ENCODE results near the gene ARGLU1. TPM values are rescaled to one million over a fixed set of nuclear protein-coding genes. Genes with fewer than 3 reads are reported as not detected.

The ARGLU1 gene
- total RNA-seq, 1 experiment from 2014 or later: 137 TPM

DNA sequence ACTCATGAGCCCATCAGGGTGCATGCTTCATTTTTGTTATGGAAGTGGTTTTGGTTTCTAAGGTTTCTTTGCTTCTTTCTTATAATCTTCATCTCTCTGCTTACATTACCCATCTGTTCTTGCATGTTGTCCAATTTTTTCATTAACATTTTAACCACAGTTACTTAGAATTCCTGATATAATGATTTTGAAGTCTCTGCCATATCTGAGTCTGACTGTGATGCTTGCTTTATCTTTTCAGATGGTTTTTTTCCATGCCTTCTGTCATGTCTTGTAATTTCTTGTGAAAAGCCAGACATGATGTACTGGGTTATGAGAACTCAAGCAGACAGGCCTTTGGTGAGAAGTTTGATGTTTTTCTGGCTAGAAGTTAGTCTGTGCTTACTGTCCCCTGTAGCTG, 8.0 kb upstream of the ARGLU1 start:
- H3K27me3 ChIP-seq (replicated peaks; ENCODE audit: control insufficient read depth, insufficient read depth, low read length): no peaks in the 10 kb centered on the region
- H3K4me1 ChIP-seq: peaks cover 2% of the 10 kb centered on the region; the same call in 1 of the 2 replicates
- DNase-seq: no peak
- no peak overlapping the region for H3K4me3 ChIP-seq (ENCODE audit: low read depth, low read length)
- ChIA-PET CTCF (no interaction called here), POLR2A (no interaction called here)
- H3K36me3 Mint-ChIP-seq (ENCODE audit: insufficient read depth, unreplicated experiment): peaks cover 5% of the 10 kb centered on the region
- TF ChIP-seq, protein P1, sequence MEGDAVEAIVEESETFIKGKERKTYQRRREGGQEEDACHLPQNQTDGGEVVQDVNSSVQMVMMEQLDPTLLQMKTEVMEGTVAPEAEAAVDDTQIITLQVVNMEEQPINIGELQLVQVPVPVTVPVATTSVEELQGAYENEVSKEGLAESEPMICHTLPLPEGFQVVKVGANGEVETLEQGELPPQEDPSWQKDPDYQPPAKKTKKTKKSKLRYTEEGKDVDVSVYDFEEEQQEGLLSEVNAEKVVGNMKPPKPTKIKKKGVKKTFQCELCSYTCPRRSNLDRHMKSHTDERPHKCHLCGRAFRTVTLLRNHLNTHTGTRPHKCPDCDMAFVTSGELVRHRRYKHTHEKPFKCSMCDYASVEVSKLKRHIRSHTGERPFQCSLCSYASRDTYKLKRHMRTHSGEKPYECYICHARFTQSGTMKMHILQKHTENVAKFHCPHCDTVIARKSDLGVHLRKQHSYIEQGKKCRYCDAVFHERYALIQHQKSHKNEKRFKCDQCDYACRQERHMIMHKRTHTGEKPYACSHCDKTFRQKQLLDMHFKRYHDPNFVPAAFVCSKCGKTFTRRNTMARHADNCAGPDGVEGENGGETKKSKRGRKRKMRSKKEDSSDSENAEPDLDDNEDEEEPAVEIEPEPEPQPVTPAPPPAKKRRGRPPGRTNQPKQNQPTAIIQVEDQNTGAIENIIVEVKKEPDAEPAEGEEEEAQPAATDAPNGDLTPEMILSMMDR (IDR thresholded peaks at IDR 0.05; ENCODE audit: insufficient read depth in 1 of 2, low read depth in 1 of 2, low read length in 1 of 2, severe bottlenecking in 1 of 2, unreplicated experiment in 1 of 2): no peak
- H3K9me3 ChIP-seq: peaks cover 2% of the 10 kb centered on the region; the same call in 1 of the 2 replicates
- no peaks in the 10 kb centered on the region for H3K4me1 Mint-ChIP-seq (ENCODE audit: low read depth, unreplicated experiment)
- H3K27me3 Mint-ChIP-seq (ENCODE audit: insufficient read depth, unreplicated experiment): no peaks in the 10 kb centered on the region
- intact Hi-C loops (cut with micrococcal nuclease; ENCODE audit: unreplicated experiment): no loop called here
- H3K4me3 Mint-ChIP-seq (ENCODE audit: unreplicated experiment): no peak overlapping the region
- H3K27ac Mint-ChIP-seq (ENCODE audit: unreplicated experiment): no peak overlapping the region
- BruUV-seq (replicated peaks): no TSS peak
- peaks cover 27% of the 10 kb centered on the region for H3K9me3 Mint-ChIP-seq (ENCODE audit: unreplicated experiment)
- no peaks in the 10 kb centered on the region for H3K36me3 ChIP-seq (ENCODE audit: control insufficient read depth, insufficient read depth, low read length)

DNA sequence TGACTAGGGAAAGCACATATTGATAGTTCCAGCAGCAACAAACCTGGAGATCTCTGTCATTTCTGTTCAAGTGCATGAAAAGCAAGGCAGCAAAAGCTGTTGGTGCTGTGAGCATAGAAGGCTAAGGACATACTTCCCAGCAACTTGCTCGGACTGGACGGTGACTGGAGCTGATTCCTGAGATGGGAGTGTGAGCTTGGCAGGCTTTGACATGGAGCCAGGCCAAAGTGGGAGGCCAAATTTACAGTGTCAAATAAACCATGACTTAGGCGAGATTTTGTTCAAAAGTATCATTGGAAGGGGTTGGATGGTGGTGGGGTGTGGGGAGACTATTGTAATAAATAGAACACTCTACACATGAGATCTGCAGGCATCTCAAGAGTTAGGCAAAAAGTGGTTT, 5.9 kb upstream of the ARGLU1 start:
- H3K9me3 ChIP-seq: no peaks in the 10 kb centered on the region
- H3K4me3 Mint-ChIP-seq (ENCODE audit: unreplicated experiment): no peak overlapping the region
- DNase-seq: no peak
- H3K4me3 ChIP-seq (ENCODE audit: low read depth, low read length): no peak overlapping the region
- H3K9me3 Mint-ChIP-seq (ENCODE audit: unreplicated experiment): peaks cover 27% of the 10 kb centered on the region
- CTCF ChIA-PET: no interaction called here
- TF ChIP-seq, protein P1 (IDR thresholded peaks at IDR 0.05; ENCODE audit: insufficient read depth in 1 of 2, low read depth in 1 of 2, low read length in 1 of 2, severe bottlenecking in 1 of 2, unreplicated experiment in 1 of 2): no peak
- H3K27ac Mint-ChIP-seq (ENCODE audit: unreplicated experiment): peak overlapping the region; percentile 7
- H3K27me3 ChIP-seq (replicated peaks; ENCODE audit: control insufficient read depth, insufficient read depth, low read length): no peaks in the 10 kb centered on the region
- H3K36me3 Mint-ChIP-seq (ENCODE audit: insufficient read depth, unreplicated experiment): peaks cover 5% of the 10 kb centered on the region
- H3K4me1 Mint-ChIP-seq (ENCODE audit: low read depth, unreplicated experiment): no peaks in the 10 kb centered on the region
- intact Hi-C loops (cut with micrococcal nuclease; ENCODE audit: unreplicated experiment): no loop called here
- H3K36me3 ChIP-seq (ENCODE audit: control insufficient read depth, insufficient read depth, low read length): no peaks in the 10 kb centered on the region
- peaks cover 13% of the 10 kb centered on the region for H3K4me1 ChIP-seq
- BruUV-seq (replicated peaks): no TSS peak
- POLR2A ChIA-PET: no interaction called here
- no peaks in the 10 kb centered on the region for H3K27me3 Mint-ChIP-seq (ENCODE audit: insufficient read depth, unreplicated experiment)

DNA sequence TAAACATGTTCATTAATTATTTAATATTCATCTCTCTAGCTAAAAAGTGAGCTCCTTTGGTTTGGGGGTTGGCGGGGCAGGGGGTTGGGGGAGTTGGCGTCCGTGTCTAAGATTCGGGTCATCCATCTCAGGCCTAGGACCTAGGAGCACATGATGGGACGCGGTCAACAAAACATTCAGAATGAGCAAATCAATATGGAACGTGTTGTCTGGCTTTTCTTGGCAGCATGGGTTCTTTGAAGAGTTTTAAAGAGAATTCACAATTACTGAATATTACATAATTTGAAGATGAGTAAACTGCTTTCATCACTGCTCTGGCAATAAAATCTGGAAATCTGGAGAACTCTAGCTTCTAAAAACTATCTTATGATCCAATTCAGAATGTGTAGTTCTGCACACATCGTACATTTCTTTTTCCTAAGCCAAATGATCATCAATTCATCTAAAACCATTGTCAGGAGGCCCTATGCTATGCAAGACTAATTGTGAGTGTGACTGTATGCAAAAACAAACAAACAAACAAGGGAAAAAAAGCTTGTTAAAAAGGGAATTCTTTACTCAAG, 5.4 kb upstream of the ARGLU1 start:
- intact Hi-C loops (cut with micrococcal nuclease; ENCODE audit: unreplicated experiment): no loop called here
- Histone ChIP-seq H3K4me3 (ENCODE audit: low read depth, low read length) (no peak overlapping the region), H3K4me1 (peaks cover 13% of the 10 kb centered on the region), H3K27me3 (replicated peaks; ENCODE audit: control insufficient read depth, insufficient read depth, low read length) (no peaks in the 10 kb centered on the region), H3K9me3 (no peaks in the 10 kb centered on the region), H3K36me3 (ENCODE audit: control insufficient read depth, insufficient read depth, low read length) (no peaks in the 10 kb centered on the region)
- Mint-ChIP-seq H3K27me3 (ENCODE audit: insufficient read depth, unreplicated experiment) (no peaks in the 10 kb centered on the region), H3K27ac (ENCODE audit: unreplicated experiment) (no peak overlapping the region), H3K9me3 (ENCODE audit: unreplicated experiment) (peaks cover 27% of the 10 kb centered on the region), H3K4me1 (ENCODE audit: low read depth, unreplicated experiment) (no peaks in the 10 kb centered on the region), H3K4me3 (ENCODE audit: unreplicated experiment) (no peak overlapping the region), H3K36me3 (ENCODE audit: insufficient read depth, unreplicated experiment) (peaks cover 5% of the 10 kb centered on the region)
- no TSS peak for BruUV-seq (replicated peaks)
- ChIA-PET POLR2A (no interaction called here), CTCF (interaction anchor here (0.6 kb wide), 1 partner anchor 578 kb away, joined by 3 read pairs; no protein-coding TSS in a partner anchor)
- DNase-seq: no peak
- TF ChIP-seq, protein P1 (IDR thresholded peaks at IDR 0.05; ENCODE audit: insufficient read depth in 1 of 2, low read depth in 1 of 2, low read length in 1 of 2, severe bottlenecking in 1 of 2, unreplicated experiment in 1 of 2): no peak

Measured in Caco-2 (cell line).